Transverse colon (tissue), 4 donors: ENCODE data around the gene SYT2.

Experiments used
- CTCF ChIP-seq, 5 experiments: fragments of 200-600 bp in 3 of 5; fragments of 450-650 bp in 2 of 5; sonication (generic) in 3 of 5; IDR thresholded peaks; 1 replicate in 2 of 5; 2 replicates in 3 of 5; pipeline ENCODE4 v1.5.1; 2016 to 2017; ENCODE audit warnings: antibody characterized with exemption in 5 of 5, inconsistent platforms in 3 of 5, mild to moderate bottlenecking in 2 of 5, moderate library complexity in 1 of 5
- EP300 ChIP-seq: sonication (generic); formaldehyde crosslinking; IDR thresholded peaks from one replicate; pipeline ENCODE4 v1.6.1; 2017; ENCODE audit warnings: antibody characterized with exemption, low read depth
- POLR2A ChIP-seq: fragments of 450-650 bp; IDR thresholded peaks from one replicate; pipeline ENCODE4 v1.6.1; 2016; ENCODE audit warnings: antibody characterized with exemption, mild to moderate bottlenecking, moderate library complexity
- POLR2AphosphoS5 ChIP-seq, 3 donors: sonication (generic); formaldehyde crosslinking; IDR thresholded peaks; one replicate each; pipeline ENCODE4 v1.6.1; 2016; ENCODE audit warnings: antibody characterized with exemption in 3 of 3

DNA sequence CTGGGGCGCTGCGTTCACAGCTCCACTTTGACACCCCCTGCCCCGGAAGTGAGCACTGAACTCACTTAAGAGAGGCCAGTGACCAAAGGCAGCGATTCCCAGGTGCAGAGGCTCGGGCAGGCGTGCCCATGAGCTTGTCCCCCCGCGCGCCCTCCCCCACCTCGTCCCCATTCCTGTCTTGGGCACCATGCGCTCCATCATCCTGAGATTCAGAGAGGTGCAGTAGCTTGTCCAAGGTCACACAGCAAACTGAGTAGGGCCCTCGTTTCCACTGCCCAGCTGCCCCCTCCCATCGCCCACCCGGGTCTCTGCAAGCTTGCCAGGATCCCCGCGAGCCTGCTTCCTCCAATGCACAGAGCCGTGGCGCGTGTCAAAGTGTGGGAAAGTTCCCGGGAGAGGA lies 68.0 kb downstream of the SYT2 start:
- TF ChIP-seq POLR2A (no peak), CTCF (IDR thresholded peaks at IDR 0.05) (no peak), POLR2AphosphoS5 (IDR thresholded peaks at IDR 0.05) (no peak), EP300 (no peak)
